ENCODE results near the gene SPECC1.
"Not testable (repeated sequence)": the region's sequence is repeated elsewhere in the genome, so short reads cannot be mapped to it uniquely, and the experiment has no call there.

The SPECC1 gene

GRCh38 chr17:20174588-20175265, 165.6 kb downstream of the SPECC1 start:
- DNase-seq (ENCODE audit: low read depth in 2 of 2) = no peak

- DNase-seq (ENCODE audit: low read depth in 2 of 2) = no peak
Observed at GRCh38 chr17:20179041-20179440, 169.9 kb downstream of the SPECC1 start.

- no peak for DNase-seq (ENCODE audit: low read depth in 2 of 2)
Observed at GRCh38 chr17:20180661-20181060, 171.5 kb downstream of the SPECC1 start.

GRCh38 chr17:20184181-20184580, 175.0 kb downstream of the SPECC1 start:
- no peak for DNase-seq (ENCODE audit: low read depth in 2 of 2)

- DNase-seq (ENCODE audit: low read depth in 2 of 2) = no peak
Observed at GRCh38 chr17:20184977-20185619, 175.9 kb downstream of the SPECC1 start.

- DNase-seq (ENCODE audit: low read depth in 2 of 2) = no peak
Observed at GRCh38 chr17:20187049-20187448, 177.9 kb downstream of the SPECC1 start.

- DNase-seq (ENCODE audit: low read depth in 2 of 2) = no peak
Observed at GRCh38 chr17:20189302-20189701, 180.1 kb downstream of the SPECC1 start.

GRCh38 chr17:20189979-20190378, 180.8 kb downstream of the SPECC1 start:
- no peak for DNase-seq (ENCODE audit: low read depth in 2 of 2)

- DNase-seq (ENCODE audit: low read depth in 2 of 2) = no peak
Observed at GRCh38 chr17:20190605-20191004, 181.4 kb downstream of the SPECC1 start.

GRCh38 chr17:20191056-20191455, 181.9 kb downstream of the SPECC1 start:
- DNase-seq (ENCODE audit: low read depth in 2 of 2) = no peak

- DNase-seq (ENCODE audit: low read depth in 2 of 2) = not testable (repeated sequence)
Observed at GRCh38 chr17:20196286-20196685, 187.1 kb downstream of the SPECC1 start.

- DNase-seq (ENCODE audit: low read depth in 2 of 2) = no peak
Observed at GRCh38 chr17:20197272-20197926, 188.2 kb downstream of the SPECC1 start.

GRCh38 chr17:20200016-20200795, 191.0 kb downstream of the SPECC1 start:
- no peak for DNase-seq (ENCODE audit: low read depth in 2 of 2)

GRCh38 chr17:20200865-20201458, 191.8 kb downstream of the SPECC1 start:
- no peak for DNase-seq (ENCODE audit: low read depth in 2 of 2)

- no peak for DNase-seq (ENCODE audit: low read depth in 2 of 2)
Observed at GRCh38 chr17:20202141-20202621, 193.0 kb downstream of the SPECC1 start.

- no peak for DNase-seq (ENCODE audit: low read depth in 2 of 2)
Observed at GRCh38 chr17:20203018-20203417, 193.9 kb downstream of the SPECC1 start.

GRCh38 chr17:20203761-20204263, 194.7 kb downstream of the SPECC1 start:
- no peak for DNase-seq (ENCODE audit: low read depth in 2 of 2)

- no peak for DNase-seq (ENCODE audit: low read depth in 2 of 2)
Observed at GRCh38 chr17:20205609-20206008, 196.4 kb downstream of the SPECC1 start.

GRCh38 chr17:20206068-20206467, 196.9 kb downstream of the SPECC1 start:
- no peak for DNase-seq (ENCODE audit: low read depth in 2 of 2)

- DNase-seq (ENCODE audit: low read depth in 2 of 2) = no peak
Observed at GRCh38 chr17:20206591-20206990, 197.4 kb downstream of the SPECC1 start.

- no peak for DNase-seq (ENCODE audit: low read depth in 2 of 2)
Observed at GRCh38 chr17:20207262-20207985, 198.3 kb downstream of the SPECC1 start.
